Mesothelial cell of epicardium (in vitro differentiated cells): ENCODE data around the gene SAMD14. TPM values are rescaled to one million over a fixed set of nuclear protein-coding genes. Genes with fewer than 3 reads are reported as not detected.
A peak's percentile ranks its signal among the peaks of the same experiment; 100 is the strongest.

Source experiments
- DNase-seq, 2 experiments: peaks; one replicate each; pipeline ENCODE4 v3.0.0; 2021; ENCODE audit warnings: low spot score in 2 of 2; ENCODE audit not compliant: unreplicated experiment in 2 of 2
- H3K27ac Mint-ChIP-seq: 2 replicates; pipeline ENCODE4 v1.8.0; 2021; ENCODE audit warnings: mixed read lengths
- H3K27me3 Mint-ChIP-seq: 2 replicates; pipeline ENCODE4 v1.8.0; 2021; ENCODE audit warnings: low read depth, mixed read lengths
- H3K36me3 Mint-ChIP-seq: 2 replicates; pipeline ENCODE4 v1.8.0; 2021; ENCODE audit warnings: mixed read lengths
- H3K4me1 Mint-ChIP-seq: 2 replicates; pipeline ENCODE4 v1.8.0; 2021; ENCODE audit warnings: mixed read lengths
- H3K4me3 Mint-ChIP-seq: 2 replicates; pipeline ENCODE4 v1.8.0; 2021; ENCODE audit warnings: mild to moderate bottlenecking, moderate library complexity, mixed read lengths
- H3K9me3 Mint-ChIP-seq: 2 replicates; pipeline ENCODE4 v1.8.0; 2021; ENCODE audit warnings: mixed read lengths
- CTCF ChIP-seq: fragments of 200-600 bp; sonication (generic); IDR thresholded peaks from one replicate; pipeline ENCODE4 v1.5.0; 2021; ENCODE audit warnings: antibody characterized with exemption; ENCODE audit not compliant: unreplicated experiment
- total RNA-seq: library from RNA; stranded (reverse); gene quantifications from 3 replicates; pipeline ENCODE4 v1.2.1, GENCODE V29; 2021

The SAMD14 gene
- total RNA-seq, 1 donor from 2014 or later: 19.4 TPM

DNA sequence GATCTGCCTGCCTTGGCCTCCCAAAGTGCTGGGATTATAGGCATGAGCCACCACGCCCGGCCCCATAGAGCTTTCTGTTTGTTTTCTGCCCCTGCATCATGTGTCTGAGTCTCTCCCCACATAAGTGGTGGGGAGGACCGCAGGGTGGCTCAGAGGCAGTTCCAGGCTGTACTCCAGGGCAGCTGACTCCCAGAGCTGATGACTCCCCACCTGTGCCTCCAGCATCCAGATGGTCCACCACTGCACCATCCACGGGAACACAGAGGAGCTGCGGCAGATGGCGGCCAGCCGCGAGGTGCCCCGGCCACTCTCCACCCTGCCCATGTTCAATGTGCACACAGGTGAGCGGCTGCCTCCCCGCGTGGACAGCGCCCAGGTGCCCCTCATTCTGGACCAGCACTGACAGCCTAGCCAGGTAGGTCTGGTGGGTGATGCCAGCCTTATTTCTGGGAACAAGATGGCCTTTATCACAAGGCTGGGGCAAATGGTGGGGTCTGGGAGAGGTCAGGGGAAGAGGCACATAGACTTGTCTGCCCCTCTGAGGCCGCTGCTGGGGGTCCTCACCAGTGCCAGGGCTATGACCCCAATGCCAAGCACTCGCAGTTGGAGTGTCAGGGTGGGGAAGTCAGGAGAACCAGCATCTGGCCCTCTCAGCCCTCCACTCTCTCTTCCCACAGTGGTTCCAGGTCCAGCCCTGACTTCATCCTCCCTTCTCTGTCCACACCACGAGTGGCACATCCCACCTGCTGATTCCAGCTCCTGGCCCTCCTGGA lies 45.3 kb upstream of the SAMD14 start:
- DNase-seq: no peak
- H3K4me1 Mint-ChIP-seq: peaks cover 41% of the 10 kb centered on the region
- no peak overlapping the region for H3K27ac Mint-ChIP-seq
- no peaks in the 10 kb centered on the region for H3K27me3 Mint-ChIP-seq
- no peaks in the 10 kb centered on the region for H3K36me3 Mint-ChIP-seq
- no peak overlapping the region for H3K4me3 Mint-ChIP-seq
- no peaks in the 10 kb centered on the region for H3K9me3 Mint-ChIP-seq
- TF ChIP-seq CTCF: no peak

GRCh38 chr17:50174444-50174843 lies 44.5 kb upstream of the SAMD14 start:
- no peak for TF ChIP-seq CTCF
- H3K4me1 Mint-ChIP-seq: peaks cover 42% of the 10 kb centered on the region
- peak overlapping the region; percentile 72 for H3K27ac Mint-ChIP-seq
- H3K36me3 Mint-ChIP-seq: no peaks in the 10 kb centered on the region
- no peaks in the 10 kb centered on the region for H3K27me3 Mint-ChIP-seq
- H3K4me3 Mint-ChIP-seq: no peak overlapping the region
- no peak for DNase-seq
- no peaks in the 10 kb centered on the region for H3K9me3 Mint-ChIP-seq

DNA sequence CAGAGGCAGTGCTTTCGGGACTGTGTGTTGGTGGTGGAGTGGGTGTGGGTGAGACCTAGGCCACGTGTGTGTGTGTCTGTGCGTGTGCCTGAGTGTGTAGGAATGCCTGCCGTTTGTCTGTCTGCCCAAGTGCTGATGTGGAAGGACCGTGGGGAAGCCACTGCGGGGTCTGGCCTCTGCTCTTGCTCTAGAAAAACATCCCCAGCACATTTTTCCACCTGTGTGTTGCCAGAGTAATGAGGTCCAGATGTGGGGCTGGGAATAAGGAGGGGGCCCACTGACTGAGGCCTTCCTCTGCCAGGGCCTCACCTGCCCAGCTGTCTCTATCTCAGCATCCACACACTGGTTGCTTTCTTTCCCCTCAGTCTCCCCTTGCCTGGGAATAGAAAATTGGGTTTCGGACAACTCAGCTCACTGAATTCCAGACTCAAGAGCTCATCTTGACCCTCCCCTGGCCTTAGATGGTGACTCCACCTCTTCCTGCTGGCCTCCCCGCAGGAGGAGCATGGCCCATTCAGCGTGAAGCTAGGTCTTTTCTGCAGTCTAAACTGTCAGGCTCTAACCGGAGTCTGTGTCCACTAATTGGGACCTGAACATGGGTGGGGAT lies 43.5 kb upstream of the SAMD14 start:
- Mint-ChIP-seq H3K36me3 (no peaks in the 10 kb centered on the region), H3K27ac (peak overlapping the region; percentile 97), H3K4me3 (no peak overlapping the region), H3K9me3 (no peaks in the 10 kb centered on the region), H3K27me3 (no peaks in the 10 kb centered on the region), H3K4me1 (peaks cover 41% of the 10 kb centered on the region)
- DNase-seq: no peak
- TF ChIP-seq CTCF: no peak

DNA sequence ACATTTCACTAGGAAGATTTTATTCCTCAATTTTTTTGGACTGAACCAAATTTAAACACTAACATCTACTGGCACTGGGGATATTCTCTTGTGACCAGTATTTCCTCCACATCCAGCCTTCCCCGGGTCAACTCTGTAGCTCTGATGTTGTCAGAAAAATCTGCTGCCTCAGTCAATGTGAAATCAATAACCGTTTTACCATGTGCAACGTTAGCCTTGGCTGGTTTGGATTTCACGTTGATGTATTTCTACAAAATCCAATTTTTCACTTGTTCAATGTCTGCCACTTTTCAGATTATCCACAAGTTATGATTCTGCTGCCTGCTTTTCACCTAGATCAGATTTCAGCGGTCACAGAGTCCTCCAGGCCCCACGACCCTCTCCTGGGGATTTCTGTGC lies 43.0 kb upstream of the SAMD14 start:
- no peak overlapping the region for H3K4me3 Mint-ChIP-seq
- no peak for DNase-seq
- H3K36me3 Mint-ChIP-seq: no peaks in the 10 kb centered on the region
- peak overlapping the region; percentile 97 for H3K27ac Mint-ChIP-seq
- H3K4me1 Mint-ChIP-seq: peaks cover 36% of the 10 kb centered on the region
- TF ChIP-seq CTCF: no peak
- no peaks in the 10 kb centered on the region for H3K27me3 Mint-ChIP-seq
- no peaks in the 10 kb centered on the region for H3K9me3 Mint-ChIP-seq

DNA sequence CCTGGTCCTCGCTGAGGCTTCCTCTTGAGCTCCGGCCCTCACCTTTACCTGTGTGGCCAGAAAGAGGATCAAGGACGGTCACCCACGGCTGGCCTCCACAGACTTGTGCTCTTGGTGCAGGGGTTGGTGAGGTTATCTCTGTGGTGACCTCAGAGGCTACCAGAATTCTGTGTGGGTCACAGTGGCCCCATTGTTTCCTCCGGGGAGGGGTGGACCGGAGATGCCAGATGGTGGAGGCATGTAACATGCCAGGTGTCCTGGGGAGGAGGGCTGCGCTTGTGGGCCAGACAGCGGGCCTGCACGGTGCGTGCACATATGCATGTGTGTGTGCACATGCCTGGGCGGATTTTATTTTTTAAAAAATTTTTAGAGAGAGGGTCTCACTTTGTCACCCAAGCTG lies 42.2 kb upstream of the SAMD14 start:
- Mint-ChIP-seq H3K27ac (peak overlapping the region; percentile 30), H3K4me3 (no peak overlapping the region), H3K27me3 (no peaks in the 10 kb centered on the region), H3K4me1 (peaks cover 29% of the 10 kb centered on the region), H3K9me3 (no peaks in the 10 kb centered on the region), H3K36me3 (no peaks in the 10 kb centered on the region)
- TF ChIP-seq CTCF: no peak
- DNase-seq: no peak
